Stomach smooth muscle (tissue), 2 donors: Measurements from ENCODE around the gene COQ9.
A peak's percentile ranks its signal among the peaks of the same experiment; 100 is the strongest.

Source experiments
- H3K27ac ChIP-seq: one replicate; pipeline ENCODE4 v1.7.0; 2013; ENCODE audit warnings: mild to moderate bottlenecking, low read length, inconsistent platforms
- H3K27me3 ChIP-seq, 2 donors: one replicate each; pipeline ENCODE4 v1.7.0; 2013; ENCODE audit warnings: low read length in 2 of 2; ENCODE audit not compliant: insufficient read depth in 2 of 2, control insufficient read depth in 1 of 2
- H3K36me3 ChIP-seq, 2 donors: one replicate each; pipeline ENCODE4 v1.7.0; 2013; ENCODE audit warnings: low read length in 2 of 2; ENCODE audit not compliant: control insufficient read depth in 2 of 2, insufficient read depth in 2 of 2
- H3K4me1 ChIP-seq: one replicate; pipeline ENCODE4 v1.7.0; 2013; ENCODE audit warnings: low read length; ENCODE audit not compliant: control insufficient read depth, insufficient read depth
- H3K4me3 ChIP-seq, 2 donors: one replicate each; pipeline ENCODE4 v1.7.0; 2013; ENCODE audit warnings: low read length in 2 of 2
- H3K9ac ChIP-seq, 2 donors: one replicate each; pipeline ENCODE4 v1.7.0; 2013; ENCODE audit warnings: low read length in 2 of 2, mild to moderate bottlenecking in 1 of 2
- H3K9me3 ChIP-seq, 2 donors: one replicate each; pipeline ENCODE4 v1.7.0; 2013; ENCODE audit warnings: low read length in 2 of 2; ENCODE audit not compliant: control insufficient read depth in 2 of 2
- donor health status: healthy.
- donor health status: Pancreatic carcinoma.

The COQ9 gene

DNA sequence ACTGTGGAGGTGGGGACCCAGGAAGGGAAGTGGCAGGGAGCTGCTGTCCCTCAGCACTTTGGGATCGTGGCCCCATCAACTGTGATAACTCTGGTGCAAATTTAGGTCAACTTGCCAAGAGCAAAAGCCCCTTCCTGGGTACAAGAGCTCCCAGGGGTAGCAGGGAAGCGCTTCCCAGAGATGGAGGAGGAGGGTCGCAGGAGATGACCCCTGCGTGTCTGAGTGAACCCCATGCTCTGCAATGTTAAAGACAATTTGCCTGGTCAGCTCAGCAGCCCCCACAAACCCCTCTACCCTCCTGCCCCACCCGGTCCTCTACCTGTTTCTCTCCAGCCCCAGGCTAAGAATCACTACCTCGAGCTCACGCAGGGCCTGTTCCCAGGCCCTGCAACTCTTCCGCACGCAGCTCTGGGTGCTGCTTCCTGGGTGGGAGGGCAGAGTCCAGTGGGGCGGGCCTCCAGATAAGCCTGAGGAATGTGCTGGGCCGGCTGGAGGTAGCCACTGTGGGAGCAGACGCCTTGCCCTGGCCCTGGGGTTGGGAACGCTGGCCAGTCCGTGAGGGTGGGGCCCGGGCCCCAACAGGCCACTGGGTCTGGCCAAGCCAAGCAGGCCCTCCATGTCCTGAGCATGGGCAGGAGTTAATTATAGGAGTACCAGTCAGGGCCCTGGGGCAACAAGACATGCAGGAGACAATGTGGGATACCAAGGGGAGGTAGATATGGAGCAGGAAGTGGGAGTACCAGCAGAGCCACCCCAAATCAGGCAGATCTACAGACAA is 32.9 kb downstream of the COQ9 start:
- peaks cover 34% of the 10 kb centered on the region for H3K4me1 ChIP-seq
- no peak overlapping the region for H3K9ac ChIP-seq
- peak overlapping the region; percentile 55 to 69 for H3K4me3 ChIP-seq
- no peaks in the 10 kb centered on the region for H3K27me3 ChIP-seq
- H3K36me3 ChIP-seq: no peaks in the 10 kb centered on the region
- no peak overlapping the region for H3K27ac ChIP-seq
- H3K9me3 ChIP-seq: no peaks in the 10 kb centered on the region

DNA sequence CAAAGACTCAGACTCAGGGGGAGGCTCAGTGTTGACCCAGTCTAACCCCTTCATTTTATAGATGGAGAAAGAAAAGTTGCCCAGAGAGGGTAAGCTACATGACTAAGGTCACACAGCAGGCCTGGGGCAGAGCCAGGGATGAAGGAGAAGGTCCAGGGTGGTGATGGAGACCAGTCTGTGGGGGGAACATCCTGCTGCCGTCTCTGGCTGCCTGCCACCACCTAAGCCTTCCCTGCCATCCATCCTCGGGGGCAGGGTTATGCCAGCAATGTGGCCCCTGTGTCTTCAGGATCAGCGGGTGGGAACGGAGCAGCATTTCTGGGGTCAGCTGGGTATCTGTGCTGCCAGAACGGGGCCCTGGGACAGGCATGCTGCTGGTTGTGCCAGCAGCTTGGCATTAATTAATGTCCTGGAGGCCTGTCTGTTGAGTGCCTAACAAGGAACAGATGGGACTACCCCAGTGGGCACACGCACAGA is 33.5 kb downstream of the COQ9 start:
- Histone ChIP-seq H3K36me3 (no peaks in the 10 kb centered on the region), H3K27ac (no peak overlapping the region), H3K27me3 (no peaks in the 10 kb centered on the region), H3K4me1 (peaks cover 41% of the 10 kb centered on the region), H3K9me3 (no peaks in the 10 kb centered on the region), H3K4me3 (no peak overlapping the region), H3K9ac (no peak overlapping the region)

DNA sequence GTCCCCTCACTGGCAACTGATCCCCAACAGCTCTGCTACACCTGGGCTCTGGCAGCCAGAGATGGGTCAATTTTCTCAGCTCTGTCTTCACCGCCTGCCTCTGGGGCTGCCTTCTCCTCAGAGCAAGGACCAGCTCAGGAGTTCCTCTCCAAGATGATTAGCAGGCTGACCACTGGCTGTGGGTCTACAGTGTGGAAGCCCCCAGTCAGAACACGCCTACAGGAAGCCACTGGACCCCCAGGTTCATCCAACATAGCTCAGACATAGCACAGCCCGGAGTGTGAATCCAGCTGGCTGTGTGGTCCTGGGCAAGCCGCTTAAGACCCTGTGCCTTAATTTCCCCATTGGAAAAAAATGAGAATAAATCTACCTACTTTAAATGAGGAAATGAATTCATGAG is 34.1 kb downstream of the COQ9 start:
- Histone ChIP-seq H3K4me1 (peaks cover 43% of the 10 kb centered on the region), H3K9ac (no peak overlapping the region), H3K27ac (no peak overlapping the region)

DNA sequence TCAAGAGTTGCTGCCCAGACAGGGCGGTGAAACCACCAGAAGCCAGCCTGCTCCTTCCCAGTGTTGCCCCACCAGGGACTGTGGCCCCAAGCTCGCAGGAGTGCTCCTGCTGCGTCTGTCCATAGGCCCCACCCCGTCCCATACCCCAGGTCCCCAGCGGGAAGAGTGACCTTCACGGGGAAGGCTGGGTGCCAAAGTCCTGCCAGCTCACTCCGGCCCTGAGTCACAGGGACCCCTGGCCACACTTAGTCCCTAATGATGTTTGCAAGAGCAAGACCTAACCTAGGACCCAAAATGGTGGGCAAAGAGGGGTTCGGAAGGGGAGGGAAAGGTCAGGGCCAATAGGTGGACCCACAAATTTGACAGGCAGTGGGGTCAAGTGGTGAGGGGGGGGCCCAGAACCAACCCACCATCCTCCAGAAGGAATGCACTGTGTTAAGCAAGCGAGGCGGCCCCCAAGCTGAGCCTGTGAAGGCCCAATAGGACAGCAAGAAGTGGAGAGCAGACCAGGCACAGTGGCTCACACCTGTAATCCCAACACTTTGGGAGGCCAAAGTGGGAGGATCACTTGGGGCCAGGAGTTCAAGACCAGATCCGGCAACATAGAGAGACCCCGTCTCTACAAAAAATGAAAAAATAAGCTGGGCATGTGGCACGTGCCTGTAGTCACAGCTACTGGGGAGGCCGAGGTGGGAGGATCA is 35.7 kb downstream of the COQ9 start:
- no peak overlapping the region for H3K4me3 ChIP-seq
- H3K9me3 ChIP-seq: no peaks in the 10 kb centered on the region
- no peaks in the 10 kb centered on the region for H3K27me3 ChIP-seq
- no peak overlapping the region for H3K27ac ChIP-seq
- H3K4me1 ChIP-seq: peaks cover 36% of the 10 kb centered on the region
- H3K9ac ChIP-seq: no peak overlapping the region
- no peaks in the 10 kb centered on the region for H3K36me3 ChIP-seq

More for the DNA sequence above, 34.1 kb downstream of the COQ9 start:
- no peaks in the 10 kb centered on the region for H3K27me3 ChIP-seq
- H3K36me3 ChIP-seq: no peaks in the 10 kb centered on the region
- H3K4me3 ChIP-seq: no peak overlapping the region
- H3K9me3 ChIP-seq: no peaks in the 10 kb centered on the region

DNA sequence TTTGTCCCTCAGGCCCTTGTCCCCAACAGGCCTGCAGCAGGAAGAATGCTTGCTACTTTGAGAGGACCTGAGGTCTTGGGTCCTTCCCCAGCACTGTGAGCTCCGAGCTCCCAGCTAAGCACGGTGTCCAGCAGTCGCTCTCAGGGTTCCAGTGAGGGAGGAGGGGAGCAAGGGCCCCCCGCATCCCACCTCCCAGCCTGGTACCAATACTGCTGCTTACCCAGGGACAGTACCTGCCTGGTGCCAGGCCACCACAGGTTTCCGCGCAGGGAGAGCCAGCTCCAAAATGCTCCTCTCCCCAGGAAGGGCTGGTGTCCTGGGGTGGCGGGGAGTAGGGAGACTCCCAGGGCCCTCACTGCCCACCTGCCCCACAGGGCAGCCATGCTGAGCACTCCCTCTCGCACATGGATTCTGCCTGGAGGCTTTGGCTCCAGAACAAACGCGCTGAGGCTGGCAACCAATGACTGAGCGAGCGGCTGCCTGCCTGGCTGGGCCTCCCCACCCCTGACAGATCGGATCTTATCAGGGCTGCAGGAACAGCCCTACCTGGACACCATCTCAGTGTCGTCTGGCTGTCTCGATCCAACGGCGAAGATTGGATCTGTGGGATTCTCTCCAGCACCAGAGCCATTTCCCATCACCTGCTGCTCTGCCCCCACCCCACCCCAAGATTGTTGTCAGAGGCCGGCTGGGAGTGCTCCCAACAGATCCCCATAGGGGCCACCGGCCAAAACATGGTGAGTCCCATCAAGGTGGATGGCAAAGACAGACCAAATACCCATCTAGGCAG is 36.6 kb downstream of the COQ9 start:
- Histone ChIP-seq H3K4me1 (peaks cover 35% of the 10 kb centered on the region), H3K36me3 (no peaks in the 10 kb centered on the region), H3K27me3 (no peaks in the 10 kb centered on the region), H3K27ac (no peak overlapping the region), H3K4me3 (no peak overlapping the region), H3K9me3 (no peaks in the 10 kb centered on the region), H3K9ac (no peak overlapping the region)

DNA sequence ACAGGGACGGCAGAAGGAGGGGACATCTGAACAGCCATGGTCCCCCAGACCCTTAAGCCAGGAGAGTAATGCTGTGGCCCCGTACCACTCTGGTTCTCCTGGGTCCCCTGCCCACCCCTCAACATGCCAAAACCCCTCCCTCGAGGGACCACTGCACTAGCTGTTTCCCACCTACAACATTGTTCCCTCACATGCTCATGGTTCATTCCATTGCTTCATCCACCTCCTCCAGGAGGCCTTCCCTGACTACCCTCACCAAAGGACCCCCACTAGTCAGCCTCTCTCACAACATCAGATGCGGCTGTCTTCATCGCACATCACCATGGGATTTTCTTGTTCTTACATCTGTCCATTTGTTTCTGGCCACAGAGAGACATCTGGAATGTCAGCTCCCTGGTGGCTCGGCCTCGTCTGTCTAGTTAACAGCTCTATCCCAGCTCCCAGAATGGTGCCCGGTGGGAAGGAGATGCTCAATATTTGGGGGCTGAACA is 37.3 kb downstream of the COQ9 start:
- no peaks in the 10 kb centered on the region for H3K36me3 ChIP-seq
- no peak overlapping the region for H3K9ac ChIP-seq
- peaks cover 29% of the 10 kb centered on the region for H3K4me1 ChIP-seq
- H3K27ac ChIP-seq: no peak overlapping the region
- no peaks in the 10 kb centered on the region for H3K27me3 ChIP-seq
- no peaks in the 10 kb centered on the region for H3K9me3 ChIP-seq
- H3K4me3 ChIP-seq: no peak overlapping the region

DNA sequence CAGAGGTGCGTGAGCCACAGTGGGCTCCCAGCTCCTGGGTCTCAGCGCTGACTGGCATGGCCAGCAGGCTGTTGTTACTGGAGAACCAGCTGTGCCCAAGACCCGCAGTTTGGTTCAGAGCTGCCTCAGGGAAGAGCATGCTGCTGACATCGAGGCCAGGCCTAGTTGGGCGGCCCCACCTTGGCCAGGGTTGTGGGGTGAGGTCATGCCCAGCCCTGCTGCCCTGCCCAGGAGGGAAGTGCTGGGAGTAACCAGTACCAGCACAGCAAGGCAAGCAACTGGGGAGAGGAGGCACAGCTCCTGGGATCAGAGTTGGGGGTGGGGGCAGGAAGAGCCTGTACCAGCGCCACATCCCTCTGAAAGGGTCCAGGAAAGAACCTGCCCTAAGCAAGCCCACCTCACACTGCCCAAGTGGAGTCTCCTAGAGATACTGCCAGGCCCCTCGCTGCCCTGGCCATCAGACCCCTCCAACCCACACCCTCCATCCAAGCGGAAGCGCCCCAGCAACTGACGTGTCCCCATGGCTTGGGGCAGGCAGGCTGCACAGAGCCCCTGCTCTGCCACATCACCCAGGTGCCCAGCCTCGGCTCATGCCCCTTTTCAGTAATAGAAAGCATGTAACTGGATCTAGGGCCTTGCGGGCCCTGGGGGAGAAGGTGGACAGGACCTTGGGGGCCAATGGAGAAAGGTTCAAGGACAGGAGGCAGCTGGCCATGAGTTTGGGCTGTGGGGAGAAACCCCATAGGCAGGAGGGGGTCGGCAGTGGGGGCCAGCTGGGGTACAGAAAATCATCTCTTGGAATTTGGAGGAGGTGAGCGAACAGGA is 38.0 kb downstream of the COQ9 start:
- Histone ChIP-seq H3K27ac (no peak overlapping the region), H3K9ac (peak overlapping the region; percentile 64 to 80), H3K27me3 (no peaks in the 10 kb centered on the region), H3K4me3 (peak overlapping the region; percentile 72 to 87), H3K4me1 (peaks cover 22% of the 10 kb centered on the region), H3K36me3 (no peaks in the 10 kb centered on the region), H3K9me3 (no peaks in the 10 kb centered on the region)

DNA sequence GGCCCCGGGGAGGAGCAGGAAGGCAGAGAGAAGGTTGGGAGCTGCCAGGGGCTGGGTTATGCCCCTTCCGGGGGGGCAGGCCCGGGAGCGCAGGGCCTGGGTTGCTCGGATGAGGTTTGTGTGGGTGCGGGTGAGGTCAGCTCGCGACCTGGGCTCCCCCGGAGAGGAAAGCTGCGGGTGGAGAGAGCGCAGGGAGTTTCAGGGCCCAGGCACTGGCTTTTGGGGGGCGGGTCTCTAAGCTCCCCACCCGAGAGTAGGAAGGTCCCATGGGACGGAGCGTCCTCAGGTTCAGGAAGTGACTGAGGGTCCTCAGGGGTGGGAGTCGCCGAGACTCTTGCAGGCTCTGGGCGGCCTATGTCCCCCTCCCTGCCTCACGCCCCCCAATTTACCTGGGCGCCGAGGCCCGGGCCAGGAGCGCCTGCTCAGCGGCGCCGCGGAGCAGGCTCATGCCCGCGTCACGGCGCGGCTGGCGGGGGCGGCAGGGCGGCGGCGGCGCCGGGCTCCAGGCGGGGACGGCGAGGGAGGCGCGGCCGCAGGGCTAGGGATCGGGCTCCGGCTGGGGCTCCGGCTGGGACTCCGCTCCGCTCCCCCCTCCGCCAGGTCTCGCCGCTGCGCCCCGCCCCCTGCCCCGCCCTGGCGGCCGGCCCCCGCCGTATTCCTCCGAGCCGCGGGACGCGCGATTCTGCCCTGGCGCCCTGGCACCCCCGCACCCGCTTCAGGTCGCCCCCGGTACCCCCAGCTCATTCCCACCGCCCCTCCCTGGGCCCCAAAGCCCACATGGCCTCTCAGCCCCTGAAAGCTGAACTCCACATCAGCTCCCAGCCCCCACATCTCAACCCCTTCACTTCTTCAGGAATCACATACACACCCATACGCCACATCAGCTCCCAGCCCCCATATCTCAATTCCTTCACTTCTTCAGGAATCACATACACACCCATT is 38.9 kb downstream of the COQ9 start, which contains the start of gene DOK4:
Gene DOK4 (minus strand): TSS at position 578 of the 942 bp plus-strand sequence. CDS start 6,986 bp downstream, outside the sequence.
- peaks cover 22% of the 10 kb centered on the region for H3K4me1 ChIP-seq
- peak within 1 kb of the TSS; percentile 73 to 87 for H3K4me3 ChIP-seq
- peak within 1 kb of the TSS; percentile 64 to 80 for H3K9ac ChIP-seq
- H3K27me3 ChIP-seq: no peaks in the 10 kb centered on the region
- H3K9me3 ChIP-seq: no peaks in the 10 kb centered on the region
- no peaks in the 10 kb centered on the region for H3K36me3 ChIP-seq
- H3K27ac ChIP-seq: no peak within 1 kb of the TSS
